C4-2B (cell line): Measurements from ENCODE around the gene ARID4B.

Source experiments
- ZFX ChIP-seq: fragments of 450-650 bp; IDR thresholded peaks from 2 replicates; pipeline ENCODE4 v1.6.1; 2017
- TF ChIP-seq, protein P1 (sequence below): fragments of 450-650 bp; conservative IDR thresholded peaks from 2 replicates; pipeline ENCODE4 v1.5.1; 2017; ENCODE audit warnings: mild to moderate bottlenecking

- TF ChIP-seq, protein P1, sequence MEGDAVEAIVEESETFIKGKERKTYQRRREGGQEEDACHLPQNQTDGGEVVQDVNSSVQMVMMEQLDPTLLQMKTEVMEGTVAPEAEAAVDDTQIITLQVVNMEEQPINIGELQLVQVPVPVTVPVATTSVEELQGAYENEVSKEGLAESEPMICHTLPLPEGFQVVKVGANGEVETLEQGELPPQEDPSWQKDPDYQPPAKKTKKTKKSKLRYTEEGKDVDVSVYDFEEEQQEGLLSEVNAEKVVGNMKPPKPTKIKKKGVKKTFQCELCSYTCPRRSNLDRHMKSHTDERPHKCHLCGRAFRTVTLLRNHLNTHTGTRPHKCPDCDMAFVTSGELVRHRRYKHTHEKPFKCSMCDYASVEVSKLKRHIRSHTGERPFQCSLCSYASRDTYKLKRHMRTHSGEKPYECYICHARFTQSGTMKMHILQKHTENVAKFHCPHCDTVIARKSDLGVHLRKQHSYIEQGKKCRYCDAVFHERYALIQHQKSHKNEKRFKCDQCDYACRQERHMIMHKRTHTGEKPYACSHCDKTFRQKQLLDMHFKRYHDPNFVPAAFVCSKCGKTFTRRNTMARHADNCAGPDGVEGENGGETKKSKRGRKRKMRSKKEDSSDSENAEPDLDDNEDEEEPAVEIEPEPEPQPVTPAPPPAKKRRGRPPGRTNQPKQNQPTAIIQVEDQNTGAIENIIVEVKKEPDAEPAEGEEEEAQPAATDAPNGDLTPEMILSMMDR, result no peak
- no peak for TF ChIP-seq ZFX
These were observed 13.4 kb upstream of the ARID4B start for GRCh38 chr1:235341334-235341733.
